Left ventricle myocardium inferior (tissue), 1 donor: ENCODE data around the gene SYNDIG1L. TPM values are rescaled to one million over a fixed set of nuclear protein-coding genes. Genes with fewer than 3 reads are reported as not detected.

Experiments used
- DNase-seq: peaks from one replicate; pipeline ENCODE4 v3.0.0-alpha.2; 2020
- H3K27ac ChIP-seq: fragments of 200-600 bp; replicated peaks from 2 replicates; pipeline ENCODE4 v1.8.0; 2021
- H3K27me3 ChIP-seq: fragments of 200-600 bp; 2 replicates; pipeline ENCODE4 v1.8.0; 2021; ENCODE audit warnings: low read depth
- H3K36me3 ChIP-seq: fragments of 200-600 bp; 2 replicates; pipeline ENCODE4 v1.8.0; 2021
- H3K4me1 ChIP-seq: fragments of 200-600 bp; 2 replicates; pipeline ENCODE4 v1.8.0; 2021
- H3K4me3 ChIP-seq: fragments of 200-600 bp; 2 replicates; pipeline ENCODE4 v1.8.0; 2021; ENCODE audit warnings: mild to moderate bottlenecking, moderate library complexity
- H3K9me3 ChIP-seq: fragments of 200-600 bp; replicated peaks from 2 replicates; pipeline ENCODE4 v1.8.0; 2021
- CTCF ChIP-seq: fragments of 200-600 bp; IDR thresholded peaks from 2 replicates; pipeline ENCODE4 v1.8.0; 2021; ENCODE audit warnings: antibody characterized with exemption, mild to moderate bottlenecking, borderline replicate concordance
- intact Hi-C: fragments of 100-400 bp; cut with micrococcal nuclease; formaldehyde crosslinking; loops from one replicate; pipeline ENCODE4 v1.11.0; 2022
- total RNA-seq: library from RNA; stranded (reverse); fragmentation: NEBNext Ultra II Directional; extraction: Animal tissue kit (Norgen Biotek cat#: 25700); gene quantifications from one replicate; pipeline ENCODE4 v1.2.1, GENCODE V29; 2021
- donor health status: DM: no; HTN: yes; CAD: no; lungs with severe emphysema.

SYNDIG1L gene
- total RNA-seq, 1 donor from 2014 or later = 0.11 TPM

- Histone ChIP-seq H3K4me3 (no peak overlapping the region), H3K27ac (no peak overlapping the region), H3K27me3 (no peaks in the 10 kb centered on the region), H3K9me3 (no peaks in the 10 kb centered on the region), H3K4me1 (peaks cover 17% of the 10 kb centered on the region), H3K36me3 (peaks cover 10% of the 10 kb centered on the region)
- intact Hi-C loops = no loop called here
- no peak for TF ChIP-seq CTCF
- DNase-seq = no peak
Measured at GRCh38 chr14:74468513-74468912, 42.5 kb upstream of the SYNDIG1L start.

- H3K27ac ChIP-seq = no peak overlapping the region
- no peak overlapping the region for H3K4me3 ChIP-seq
- DNase-seq = no peak
- intact Hi-C loops = no loop called here
- H3K9me3 ChIP-seq = no peaks in the 10 kb centered on the region
- H3K4me1 ChIP-seq = peaks cover 9% of the 10 kb centered on the region
- TF ChIP-seq CTCF = no peak
- H3K36me3 ChIP-seq = no peaks in the 10 kb centered on the region
- H3K27me3 ChIP-seq = no peaks in the 10 kb centered on the region
Measured at GRCh38 chr14:74465335-74465734, 39.3 kb upstream of the SYNDIG1L start.

GRCh38 chr14:74464785-74465184 lies 38.8 kb upstream of the SYNDIG1L start:
- DNase-seq = no peak
- H3K4me3 ChIP-seq = no peak overlapping the region
- H3K9me3 ChIP-seq = no peaks in the 10 kb centered on the region
- H3K27ac ChIP-seq = no peak overlapping the region
- intact Hi-C loops = no loop called here
- H3K36me3 ChIP-seq = no peaks in the 10 kb centered on the region
- H3K27me3 ChIP-seq = no peaks in the 10 kb centered on the region
- H3K4me1 ChIP-seq = peaks cover 4% of the 10 kb centered on the region
- TF ChIP-seq CTCF = no peak

GRCh38 chr14:74463697-74464096 lies 37.7 kb upstream of the SYNDIG1L start:
- no peak overlapping the region for H3K4me3 ChIP-seq
- intact Hi-C loops = no loop called here
- no peak for DNase-seq
- no peak overlapping the region for H3K27ac ChIP-seq
- no peaks in the 10 kb centered on the region for H3K27me3 ChIP-seq
- no peaks in the 10 kb centered on the region for H3K4me1 ChIP-seq
- H3K36me3 ChIP-seq = no peaks in the 10 kb centered on the region
- H3K9me3 ChIP-seq = no peaks in the 10 kb centered on the region
- no peak for TF ChIP-seq CTCF

GRCh38 chr14:74462993-74463392 lies 37.0 kb upstream of the SYNDIG1L start:
- no peaks in the 10 kb centered on the region for H3K4me1 ChIP-seq
- H3K4me3 ChIP-seq = no peak overlapping the region
- no peak overlapping the region for H3K27ac ChIP-seq
- H3K36me3 ChIP-seq = no peaks in the 10 kb centered on the region
- TF ChIP-seq CTCF = no peak
- DNase-seq = no peak
- intact Hi-C loops = no loop called here
- H3K27me3 ChIP-seq = no peaks in the 10 kb centered on the region
- H3K9me3 ChIP-seq = no peaks in the 10 kb centered on the region

GRCh38 chr14:74459976-74460375 lies 34.0 kb upstream of the SYNDIG1L start:
- H3K27ac ChIP-seq = no peak overlapping the region
- H3K27me3 ChIP-seq = no peaks in the 10 kb centered on the region
- intact Hi-C loops = no loop called here
- DNase-seq = no peak
- no peak for TF ChIP-seq CTCF
- H3K36me3 ChIP-seq = no peaks in the 10 kb centered on the region
- no peaks in the 10 kb centered on the region for H3K9me3 ChIP-seq
- no peaks in the 10 kb centered on the region for H3K4me1 ChIP-seq
- no peak overlapping the region for H3K4me3 ChIP-seq
